GM23338 (cell line): Measurements from ENCODE around the gene ABHD3.

ENCODE experiments used
- EZH2phosphoT487 ChIP-seq: fragments of 200-600 bp; sonication (generic); IDR thresholded peaks from one replicate; pipeline ENCODE4 v1.8.1; 2018; ENCODE audit warnings: antibody characterized with exemption; ENCODE audit not compliant: unreplicated experiment
- POLR2AphosphoS5 ChIP-seq: IDR thresholded peaks from 2 replicates; pipeline ENCODE4 v1.6.1; 2016; ENCODE audit warnings: antibody characterized with exemption, low read depth
- TF ChIP-seq, protein P1 (sequence below), 2 experiments: fragments of 200-600 bp in 1 of 2; sonication (generic) in 1 of 2; conservative IDR thresholded peaks; 2 replicates each; pipeline versions ENCODE4 v1.5.1 to v1.6.1; 2016 to 2017; ENCODE audit warnings: antibody characterized with exemption in 2 of 2, low read depth in 2 of 2, mild to moderate bottlenecking in 2 of 2, moderate library complexity in 1 of 2

DNA sequence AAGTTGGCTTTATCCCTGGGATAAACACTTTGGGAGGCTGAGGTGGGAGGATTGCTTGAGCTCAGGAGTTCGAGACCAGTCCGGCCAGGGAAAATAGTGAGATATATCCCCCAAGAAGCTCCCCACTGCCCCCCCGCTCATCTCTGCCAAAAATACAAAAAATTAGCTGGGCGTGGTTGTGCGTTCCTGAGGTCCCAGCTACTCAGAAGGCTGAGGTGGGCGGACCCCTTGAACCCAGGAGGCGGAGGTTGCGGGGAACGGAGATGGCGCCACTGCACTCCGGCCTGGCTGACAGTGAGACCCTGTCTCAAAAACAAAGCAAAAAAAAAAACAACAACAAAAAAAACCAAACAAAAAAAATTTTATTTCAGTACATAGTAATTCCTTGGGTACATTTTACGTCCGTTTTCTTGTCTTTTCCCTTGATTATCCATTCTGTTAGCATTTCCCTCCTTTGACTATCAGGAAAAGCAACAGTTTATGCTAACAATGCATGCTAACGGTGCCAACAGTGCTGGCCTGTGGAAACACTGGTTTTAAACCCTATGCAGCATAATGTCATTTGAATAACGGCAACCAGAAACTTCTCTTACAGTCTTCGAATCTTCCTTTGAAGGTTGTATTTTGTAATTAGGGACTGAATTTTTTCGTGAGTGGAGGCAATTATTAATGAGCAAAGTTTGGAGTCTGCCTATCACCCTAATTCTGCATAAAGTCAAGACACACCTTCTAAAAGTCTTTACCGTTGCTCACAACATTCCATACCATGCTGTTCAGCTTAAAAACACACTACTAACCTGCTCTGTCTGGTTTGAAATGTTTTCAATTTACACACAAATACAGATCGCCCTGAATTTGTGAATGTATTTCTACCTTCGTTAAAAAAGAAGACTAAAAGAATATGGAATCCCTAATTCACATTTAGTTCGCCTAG, 35.3 kb upstream of the ABHD3 start:
- TF ChIP-seq EZH2phosphoT487 (no peak), POLR2AphosphoS5 (no peak)
- TF ChIP-seq, protein P1, sequence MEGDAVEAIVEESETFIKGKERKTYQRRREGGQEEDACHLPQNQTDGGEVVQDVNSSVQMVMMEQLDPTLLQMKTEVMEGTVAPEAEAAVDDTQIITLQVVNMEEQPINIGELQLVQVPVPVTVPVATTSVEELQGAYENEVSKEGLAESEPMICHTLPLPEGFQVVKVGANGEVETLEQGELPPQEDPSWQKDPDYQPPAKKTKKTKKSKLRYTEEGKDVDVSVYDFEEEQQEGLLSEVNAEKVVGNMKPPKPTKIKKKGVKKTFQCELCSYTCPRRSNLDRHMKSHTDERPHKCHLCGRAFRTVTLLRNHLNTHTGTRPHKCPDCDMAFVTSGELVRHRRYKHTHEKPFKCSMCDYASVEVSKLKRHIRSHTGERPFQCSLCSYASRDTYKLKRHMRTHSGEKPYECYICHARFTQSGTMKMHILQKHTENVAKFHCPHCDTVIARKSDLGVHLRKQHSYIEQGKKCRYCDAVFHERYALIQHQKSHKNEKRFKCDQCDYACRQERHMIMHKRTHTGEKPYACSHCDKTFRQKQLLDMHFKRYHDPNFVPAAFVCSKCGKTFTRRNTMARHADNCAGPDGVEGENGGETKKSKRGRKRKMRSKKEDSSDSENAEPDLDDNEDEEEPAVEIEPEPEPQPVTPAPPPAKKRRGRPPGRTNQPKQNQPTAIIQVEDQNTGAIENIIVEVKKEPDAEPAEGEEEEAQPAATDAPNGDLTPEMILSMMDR (conservative IDR thresholded peaks at IDR 0.05; ENCODE audit: low read depth in 2 of 2) = no peak
